Spleen (tissue), 7 donors: ENCODE measurements around the gene PKIB.

Experiments
- CTCF ChIP-seq, 11 experiments: fragments of 200-600 bp in 7 of 11; fragments of 450-650 bp in 4 of 11; sonication (generic) in 4 of 11; IDR thresholded peaks in 8 of 11; conservative IDR thresholded peaks in 3 of 11; 1 replicate in 7 of 11; 2 replicates in 4 of 11; pipeline versions ENCODE4 v1.4.0 to v1.8.0; 2016 to 2021; ENCODE audit warnings: antibody characterized with exemption in 11 of 11, inconsistent platforms in 4 of 11, mild to moderate bottlenecking in 1 of 11
- POLR2A ChIP-seq, 3 donors: fragments of 450-650 bp; IDR thresholded peaks; one replicate each; pipeline ENCODE4 v1.5.1; 2017; ENCODE audit warnings: antibody characterized with exemption in 3 of 3, mild to moderate bottlenecking in 1 of 3
- donor health status: DM: no; HTN: no; CAD: no; lungs with moderate emphysema.
- donor health status: DM: no; HTN: no; CAD: no.
- donor health status: DM: no; HTN: no; CAD: no.

- TF ChIP-seq CTCF (IDR thresholded peaks at IDR 0.05 in 8 of 11, conservative IDR thresholded peaks at IDR 0.05 in 3 of 11) (no peak), POLR2A (IDR thresholded peaks at IDR 0.05) (no peak)
These were observed 68.6 kb downstream of the PKIB start for GRCh38 chr6:122678841-122679240.
